Measurements from ENCODE around the gene STXBP6. TPM values are rescaled to one million over a fixed set of nuclear protein-coding genes. Genes with fewer than 3 reads are reported as not detected.

The STXBP6 gene
- total RNA-seq, 2 donors from 2014 or later = 13.5 to 20.2 TPM

- no peaks in the 10 kb centered on the region for H3K36me3 ChIP-seq
- no peak for TF ChIP-seq CTCF (IDR thresholded peaks at IDR 0.05)
- peaks cover 0 to 38% of the 10 kb centered on the region in 2 donors for H3K4me1 ChIP-seq
- no peak overlapping the region for H3K4me3 ChIP-seq
- no peaks in the 10 kb centered on the region for H3K9me3 ChIP-seq
- no peaks in the 10 kb centered on the region for H3K27me3 ChIP-seq
- H3K27ac ChIP-seq = no peak overlapping the region
- no peak for DNase-seq (ENCODE audit: low spot score)
Measured at GRCh38 chr14:24818823-24819341, 231.1 kb downstream of the STXBP6 start.

GRCh38 chr14:24818058-24818822, 231.7 kb downstream of the STXBP6 start:
- no peaks in the 10 kb centered on the region for H3K36me3 ChIP-seq
- H3K27me3 ChIP-seq = no peaks in the 10 kb centered on the region
- DNase-seq (ENCODE audit: low spot score) = no peak
- H3K9me3 ChIP-seq = no peaks in the 10 kb centered on the region
- TF ChIP-seq CTCF (IDR thresholded peaks at IDR 0.05) = no peak
- H3K4me3 ChIP-seq = no peak overlapping the region
- H3K4me1 ChIP-seq = peaks cover 0 to 38% of the 10 kb centered on the region in 2 donors
- H3K27ac ChIP-seq = peak overlapping the region; percentile 58 to 69

GRCh38 chr14:24817212-24818057, 232.5 kb downstream of the STXBP6 start:
- peaks cover 0 to 42% of the 10 kb centered on the region in 2 donors for H3K4me1 ChIP-seq
- DNase-seq (ENCODE audit: low spot score) = no peak
- H3K27ac ChIP-seq = peak overlapping the region; percentile 58 to 69
- no peaks in the 10 kb centered on the region for H3K27me3 ChIP-seq
- H3K9me3 ChIP-seq = no peaks in the 10 kb centered on the region
- no peaks in the 10 kb centered on the region for H3K36me3 ChIP-seq
- peak in 1 of 2 donors; percentile 64 for TF ChIP-seq CTCF (IDR thresholded peaks at IDR 0.05)
- H3K4me3 ChIP-seq = no peak overlapping the region

GRCh38 chr14:24816929-24817211, 233.1 kb downstream of the STXBP6 start:
- Histone ChIP-seq H3K4me3 (no peak overlapping the region), H3K27me3 (no peaks in the 10 kb centered on the region), H3K36me3 (no peaks in the 10 kb centered on the region), H3K4me1 (peaks cover 0 to 48% of the 10 kb centered on the region in 2 donors), H3K9me3 (no peaks in the 10 kb centered on the region), H3K27ac (peak overlapping the region; percentile 23 to 69)
- no peak for TF ChIP-seq CTCF (IDR thresholded peaks at IDR 0.05)
- no peak for DNase-seq (ENCODE audit: low spot score)

GRCh38 chr14:24816011-24816928, 233.7 kb downstream of the STXBP6 start:
- Histone ChIP-seq H3K36me3 (no peaks in the 10 kb centered on the region), H3K27ac (peak overlapping the region; percentile 23 to 69), H3K4me1 (peaks cover 0 to 54% of the 10 kb centered on the region in 2 donors), H3K4me3 (no peak overlapping the region), H3K9me3 (no peaks in the 10 kb centered on the region), H3K27me3 (no peaks in the 10 kb centered on the region)
- no peak for TF ChIP-seq CTCF (IDR thresholded peaks at IDR 0.05)
- no peak for DNase-seq (ENCODE audit: low spot score)

Data from right atrium auricular region (tissue), 2 donors.